Stimulated activated memory B cell treated with anti-CD40 and anti-IgM and Interleukin-4, amounts not matched to agents 10 μg/mL and 1 μg/mL and 100 μg/mL, for 72 hours (primary cell): ENCODE measurements around the gene FRG2.
"Not testable (repeated sequence)": the region's sequence is repeated elsewhere in the genome, so short reads cannot be mapped to it uniquely, and the experiment has no call there.

Source experiments
- ATAC-seq: fragments of 150-1000 bp; cut with Tn5 transposase; 2 replicates; pipeline ENCODE4 v1.10.0; 2021
- H3K27ac Mint-ChIP-seq: one replicate; pipeline ENCODE4 v1.8.0; 2022; ENCODE audit warnings: mild to moderate bottlenecking, mixed read lengths
- H3K27me3 Mint-ChIP-seq: one replicate; pipeline ENCODE4 v1.8.0; 2022; ENCODE audit warnings: mixed read lengths
- H3K36me3 Mint-ChIP-seq: one replicate; pipeline ENCODE4 v1.8.0; 2022; ENCODE audit warnings: mixed read lengths
- H3K4me1 Mint-ChIP-seq: one replicate; pipeline ENCODE4 v1.8.0; 2022; ENCODE audit warnings: mixed read lengths
- H3K4me3 Mint-ChIP-seq: one replicate; pipeline ENCODE4 v1.8.0; 2022; ENCODE audit warnings: mild to moderate bottlenecking, moderate library complexity, mixed read lengths
- H3K9me3 Mint-ChIP-seq: one replicate; pipeline ENCODE4 v1.8.0; 2022; ENCODE audit warnings: mixed read lengths

FRG2 gene

DNA sequence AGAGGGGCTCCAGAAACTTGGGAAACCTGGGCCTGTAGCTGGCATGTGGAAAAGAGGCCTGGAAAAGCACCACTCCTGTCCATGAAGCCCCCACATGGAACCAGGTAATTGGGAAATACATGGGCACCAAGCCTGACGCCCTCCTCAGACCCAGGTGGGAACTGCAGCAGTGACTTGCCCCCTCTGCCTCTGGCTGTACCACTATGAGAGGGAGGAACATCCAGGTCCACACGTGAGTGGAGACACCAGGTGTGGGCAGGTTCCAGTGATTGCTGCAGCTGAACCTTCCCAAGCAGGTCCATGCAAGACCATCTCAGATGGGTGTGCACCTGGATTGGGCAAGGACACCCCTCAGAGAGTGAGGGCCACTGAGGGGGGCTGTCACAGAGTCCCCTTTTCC, 46.8 kb downstream of the FRG2 start:
- not testable (repeated sequence) for ATAC-seq, H3K9me3 Mint-ChIP-seq, H3K27ac Mint-ChIP-seq, H3K4me3 Mint-ChIP-seq, H3K27me3 Mint-ChIP-seq, H3K36me3 Mint-ChIP-seq, H3K4me1 Mint-ChIP-seq

DNA sequence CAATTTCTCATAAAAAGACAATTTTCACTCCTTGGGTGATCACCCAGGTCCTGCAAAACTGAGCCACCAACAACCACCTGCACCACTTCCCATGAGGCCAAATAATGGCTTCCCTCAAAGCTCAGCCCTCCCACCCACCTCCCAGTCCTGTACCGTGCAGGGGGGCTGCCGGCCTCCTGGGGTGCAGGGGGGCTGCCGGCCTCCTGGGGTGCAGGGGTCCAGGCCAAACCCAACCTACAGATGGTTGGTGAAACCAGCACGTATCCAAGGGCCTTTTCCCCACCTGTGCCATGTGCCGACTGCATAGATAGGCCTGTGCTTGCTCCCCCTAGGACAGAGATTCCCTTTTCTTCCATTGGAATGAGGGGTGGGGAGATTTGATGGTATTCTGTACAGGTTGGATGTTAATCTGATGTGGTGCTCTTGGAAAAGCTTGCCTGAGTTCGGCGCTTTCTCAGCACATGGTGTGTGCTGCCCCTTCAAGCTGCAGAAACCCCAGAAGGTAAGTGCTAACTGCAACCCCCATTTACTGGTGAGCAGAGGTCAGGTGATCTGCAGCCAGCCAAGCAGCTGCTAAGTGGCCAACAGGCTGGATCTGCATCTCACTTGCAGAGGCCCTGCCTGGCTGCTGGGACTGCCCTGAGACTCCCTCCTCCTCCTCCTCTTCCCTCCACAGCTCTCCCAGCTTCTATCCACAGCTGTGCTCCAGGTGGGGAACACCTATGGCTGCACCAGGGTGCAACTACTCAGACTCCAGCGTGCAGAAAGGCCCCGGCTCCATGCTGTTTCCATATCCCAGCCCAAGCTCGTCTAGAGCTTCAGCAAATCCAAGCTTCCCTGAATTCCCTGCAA, 47.6 kb downstream of the FRG2 start:
- no peaks in the 10 kb centered on the region for H3K36me3 Mint-ChIP-seq
- H3K27me3 Mint-ChIP-seq = no peaks in the 10 kb centered on the region
- H3K4me3 Mint-ChIP-seq = no peak overlapping the region
- no peak overlapping the region for H3K27ac Mint-ChIP-seq
- H3K9me3 Mint-ChIP-seq = no peaks in the 10 kb centered on the region
- no peaks in the 10 kb centered on the region for H3K4me1 Mint-ChIP-seq
- peak; percentile 43 for ATAC-seq
